ENCODE data around the gene JAML.

DNA sequence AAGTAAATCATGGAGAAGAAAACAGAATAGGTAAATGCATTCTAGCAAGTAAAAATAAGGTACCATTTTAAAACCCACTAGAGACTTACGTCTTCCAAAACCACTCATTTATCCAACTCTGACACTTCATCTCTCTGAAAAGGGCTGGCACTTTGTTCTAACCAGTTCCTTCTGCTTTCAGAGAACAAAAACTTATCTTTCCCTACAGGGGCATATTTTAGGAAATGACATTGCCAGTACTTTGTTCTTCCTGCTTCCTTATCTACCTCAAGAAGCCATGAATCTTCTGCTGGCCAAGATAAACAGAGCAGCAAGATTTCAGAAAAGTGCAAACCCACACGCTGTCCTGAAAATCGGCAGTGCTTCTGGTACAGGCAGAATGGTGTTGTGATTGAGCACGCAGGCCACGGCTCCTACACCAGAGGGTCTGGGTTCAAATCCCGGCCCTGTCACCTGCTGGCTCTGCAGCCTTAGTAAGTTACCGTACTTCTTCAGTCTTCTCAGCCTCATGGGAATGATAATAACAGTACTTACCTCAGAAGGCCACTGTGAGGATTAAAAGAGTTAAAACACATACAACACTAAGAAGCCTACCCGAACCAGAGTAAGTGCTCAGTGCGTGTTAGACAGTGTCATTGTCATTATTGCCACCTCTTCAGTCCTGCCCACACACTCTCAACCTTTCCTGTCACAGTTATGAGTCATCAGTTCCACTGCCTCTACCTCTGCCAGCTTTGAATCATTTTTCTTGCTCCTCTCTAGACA, 16.4 kb upstream of the JAML start:
- TF ChIP-seq POLR2A (IDR thresholded peaks at IDR 0.05): no peak
- no peak for TF ChIP-seq CTCF (IDR thresholded peaks at IDR 0.05)
- TF ChIP-seq POLR2AphosphoS5 (IDR thresholded peaks at IDR 0.05): peak; percentile 92
